ENCODE data around the gene TERF2IP.

TERF2IP gene

GRCh38 chr16:75635036-75635435 is 12.5 kb upstream of the TERF2IP start:
- H3K4me3 ChIP-seq (ENCODE audit: low read depth, low read length): no peak overlapping the region
- peaks cover 46 to 91% of the 10 kb centered on the region in 2 experiments for H3K36me3 ChIP-seq (ENCODE audit: control insufficient read depth in 2 of 2, insufficient read depth in 1 of 2, low read length in 2 of 2)
- ChIA-PET CTCF (interaction anchor here (1.2 kb wide), 1 partner anchor 129 kb away, joined by 3 read pairs; no protein-coding TSS in a partner anchor), POLR2A (no interaction called here)
- H3K4me1 ChIP-seq (ENCODE audit: control insufficient read depth, insufficient read depth, low read length): no peaks in the 10 kb centered on the region
- no peak overlapping the region for H3K27ac ChIP-seq (ENCODE audit: extremely low read depth, low read depth, low read length)
- no peak for TF ChIP-seq ZNF645 (tag by site-specific recombination; IDR thresholded peaks at IDR 0.05)
- TF ChIP-seq ZNF404 (tag by site-specific recombination; IDR thresholded peaks at IDR 0.05): no peak
- no peak for TF ChIP-seq ZFP69B (tag by site-specific recombination; IDR thresholded peaks at IDR 0.05)
- no peak for TF ChIP-seq ZNF169 (tag by site-specific recombination; IDR thresholded peaks at IDR 0.05)
- no peak for TF ChIP-seq PBX3 (CRISPR knock-in tag; IDR thresholded peaks at IDR 0.05)
- TF ChIP-seq ZNF280D (tag by site-specific recombination; IDR thresholded peaks at IDR 0.05): no peak
- no peak for TF ChIP-seq ZNF341 (tag by site-specific recombination; IDR thresholded peaks at IDR 0.05; ENCODE audit: low read depth)
- TF ChIP-seq ZNF558 (tag by site-specific recombination; IDR thresholded peaks at IDR 0.05): no peak
- no peak for TF ChIP-seq ZBTB11 (tag by site-specific recombination; conservative IDR thresholded peaks at IDR 0.05; ENCODE audit: low read depth)
- TF ChIP-seq ZNF10 (tag by site-specific recombination; IDR thresholded peaks at IDR 0.05): no peak
- no peak for TF ChIP-seq ZNF529 (tag by site-specific recombination; IDR thresholded peaks at IDR 0.05; ENCODE audit: insufficient replicate concordance)
- no peak for TF ChIP-seq ZNF202 (tag by site-specific recombination; IDR thresholded peaks at IDR 0.05; ENCODE audit: borderline replicate concordance)
- TF ChIP-seq ZBTB44 (tag by site-specific recombination; IDR thresholded peaks at IDR 0.05): no peak
- no peak for TF ChIP-seq PATZ1 (tag by site-specific recombination; IDR thresholded peaks at IDR 0.05)
- no peak for TF ChIP-seq ZNF416 (tag by site-specific recombination; IDR thresholded peaks at IDR 0.05)
- TF ChIP-seq ZEB2 (tag by site-specific recombination; IDR thresholded peaks at IDR 0.05): no peak
- no peak for TF ChIP-seq ZNF148 (tag by site-specific recombination; IDR thresholded peaks at IDR 0.05; ENCODE audit: borderline replicate concordance)
- no peak for TF ChIP-seq FEZF1 (tag by site-specific recombination; IDR thresholded peaks at IDR 0.05)
- TF ChIP-seq ZNF18 (tag by site-specific recombination; IDR thresholded peaks at IDR 0.05): no peak
- no peak for TF ChIP-seq ZNF658 (tag by site-specific recombination; IDR thresholded peaks at IDR 0.05)
- no peaks in the 10 kb centered on the region for H3K9me3 ChIP-seq (ENCODE audit: control insufficient read depth, insufficient read depth, low read depth, low read length)

Measured in HEK293 (cell line).